C4-2B (cell line): ENCODE results near the gene PPP2R1A.

Experiments
- H3K27ac ChIP-seq: fragments of 450-650 bp; 2 replicates; pipeline ENCODE4 v1.5.1; 2017
- ZFX ChIP-seq: fragments of 450-650 bp; IDR thresholded peaks from 2 replicates; pipeline ENCODE4 v1.6.1; 2017
- TF ChIP-seq, protein P1 (sequence below): fragments of 450-650 bp; conservative IDR thresholded peaks from 2 replicates; pipeline ENCODE4 v1.5.1; 2017; ENCODE audit warnings: mild to moderate bottlenecking

PPP2R1A gene

GRCh38 chr19:52211203-52211602 lies 21.4 kb downstream of the PPP2R1A start:
- TF ChIP-seq, protein P1, sequence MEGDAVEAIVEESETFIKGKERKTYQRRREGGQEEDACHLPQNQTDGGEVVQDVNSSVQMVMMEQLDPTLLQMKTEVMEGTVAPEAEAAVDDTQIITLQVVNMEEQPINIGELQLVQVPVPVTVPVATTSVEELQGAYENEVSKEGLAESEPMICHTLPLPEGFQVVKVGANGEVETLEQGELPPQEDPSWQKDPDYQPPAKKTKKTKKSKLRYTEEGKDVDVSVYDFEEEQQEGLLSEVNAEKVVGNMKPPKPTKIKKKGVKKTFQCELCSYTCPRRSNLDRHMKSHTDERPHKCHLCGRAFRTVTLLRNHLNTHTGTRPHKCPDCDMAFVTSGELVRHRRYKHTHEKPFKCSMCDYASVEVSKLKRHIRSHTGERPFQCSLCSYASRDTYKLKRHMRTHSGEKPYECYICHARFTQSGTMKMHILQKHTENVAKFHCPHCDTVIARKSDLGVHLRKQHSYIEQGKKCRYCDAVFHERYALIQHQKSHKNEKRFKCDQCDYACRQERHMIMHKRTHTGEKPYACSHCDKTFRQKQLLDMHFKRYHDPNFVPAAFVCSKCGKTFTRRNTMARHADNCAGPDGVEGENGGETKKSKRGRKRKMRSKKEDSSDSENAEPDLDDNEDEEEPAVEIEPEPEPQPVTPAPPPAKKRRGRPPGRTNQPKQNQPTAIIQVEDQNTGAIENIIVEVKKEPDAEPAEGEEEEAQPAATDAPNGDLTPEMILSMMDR: no peak
- H3K27ac ChIP-seq: no peak overlapping the region

GRCh38 chr19:52211926-52212571 lies 22.2 kb downstream of the PPP2R1A start:
- H3K27ac ChIP-seq: no peak overlapping the region
- TF ChIP-seq ZFX: no peak
- TF ChIP-seq, protein P1: no peak

DNA sequence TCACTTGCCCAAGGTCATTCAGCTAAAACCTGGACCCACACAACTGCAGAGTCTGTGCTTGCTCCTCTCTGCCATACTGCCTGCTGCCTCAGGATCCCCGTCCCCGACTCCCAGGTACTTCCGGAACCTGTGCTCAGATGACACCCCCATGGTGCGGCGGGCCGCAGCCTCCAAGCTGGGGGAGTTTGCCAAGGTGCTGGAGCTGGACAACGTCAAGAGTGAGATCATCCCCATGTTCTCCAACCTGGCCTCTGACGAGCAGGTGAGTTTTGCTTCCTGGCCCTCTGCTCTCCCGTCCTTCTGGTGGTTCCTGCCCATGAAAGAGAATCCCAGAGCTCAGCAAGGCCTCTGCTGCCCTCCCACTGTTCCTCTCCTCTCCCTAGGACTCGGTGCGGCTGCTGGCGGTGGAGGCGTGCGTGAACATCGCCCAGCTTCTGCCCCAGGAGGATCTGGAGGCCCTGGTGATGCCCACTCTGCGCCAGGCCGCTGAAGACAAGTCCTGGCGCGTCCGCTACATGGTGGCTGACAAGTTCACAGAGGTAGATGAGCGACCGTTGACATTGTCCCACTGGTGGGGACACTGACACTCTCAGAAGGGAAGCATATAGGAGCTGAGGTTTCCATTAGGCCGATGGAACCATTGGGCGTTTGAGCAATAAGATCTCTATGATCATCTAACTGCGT lies 22.9 kb downstream of the PPP2R1A start:
- TF ChIP-seq, protein P1: no peak
- TF ChIP-seq ZFX: no peak
- H3K27ac ChIP-seq: no peak overlapping the region

DNA sequence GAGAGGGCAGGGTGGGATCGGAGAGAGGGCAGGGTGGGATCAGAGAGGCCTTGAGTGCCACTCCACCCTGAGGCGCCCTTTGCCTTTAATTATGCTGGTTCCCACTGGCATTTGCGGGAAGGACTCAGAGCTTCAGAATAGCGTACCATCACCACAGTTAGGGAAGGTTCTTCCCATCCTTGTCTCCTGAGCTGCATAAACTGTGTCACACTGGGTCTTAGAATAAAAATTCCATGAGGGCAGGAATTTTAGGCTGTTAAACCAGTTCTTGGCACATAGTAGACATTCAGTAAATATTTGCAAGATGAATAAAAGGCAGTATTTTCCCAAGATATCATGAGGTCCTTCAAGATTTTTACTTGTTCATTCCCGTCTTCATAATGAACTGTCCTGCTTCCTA lies 24.4 kb downstream of the PPP2R1A start:
- no peak overlapping the region for H3K27ac ChIP-seq
- TF ChIP-seq, protein P1: no peak
- TF ChIP-seq ZFX: no peak

DNA sequence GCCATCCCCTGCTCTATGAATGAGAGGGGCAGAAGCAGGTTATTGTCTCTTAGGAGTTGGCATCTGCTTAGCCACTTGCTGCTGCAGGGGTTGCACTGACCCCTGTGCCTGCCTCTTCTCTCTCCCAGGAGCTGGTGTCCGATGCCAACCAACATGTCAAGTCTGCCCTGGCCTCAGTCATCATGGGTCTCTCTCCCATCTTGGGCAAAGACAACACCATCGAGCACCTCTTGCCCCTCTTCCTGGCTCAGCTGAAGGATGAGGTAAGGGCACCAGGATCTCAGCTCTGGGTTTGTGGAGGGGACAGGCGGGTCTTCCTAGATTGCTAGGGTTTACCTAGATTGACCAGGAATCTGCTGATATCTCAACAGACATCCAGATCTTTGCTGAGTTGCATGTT lies 26.5 kb downstream of the PPP2R1A start:
- TF ChIP-seq ZFX: no peak
- TF ChIP-seq, protein P1: no peak
- H3K27ac ChIP-seq: no peak overlapping the region

DNA sequence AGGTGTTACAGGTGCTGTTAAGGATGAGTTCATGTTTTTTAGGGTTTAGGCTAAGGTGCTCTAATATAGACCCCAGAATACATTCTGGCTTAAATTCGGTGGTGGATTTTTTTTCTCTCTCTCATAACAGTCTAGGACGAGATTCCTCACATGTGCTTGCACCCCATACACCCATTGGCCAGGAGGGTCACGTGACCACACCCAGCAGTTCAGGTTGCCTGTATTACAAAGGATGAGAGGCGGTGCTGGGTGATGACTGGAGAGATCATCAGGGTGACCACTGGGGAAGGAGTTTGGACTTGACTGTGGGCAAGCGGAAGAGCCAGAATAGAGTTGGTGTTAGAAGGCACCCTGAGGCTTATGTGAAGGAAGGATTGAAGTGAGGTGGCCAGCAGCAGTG lies 27.7 kb downstream of the PPP2R1A start:
- TF ChIP-seq, protein P1: no peak
- TF ChIP-seq ZFX: no peak
- H3K27ac ChIP-seq: no peak overlapping the region

- TF ChIP-seq, protein P1: no peak
- no peak for TF ChIP-seq ZFX
- H3K27ac ChIP-seq: no peak overlapping the region
Observed at GRCh38 chr19:52219611-52220010, 29.8 kb downstream of the PPP2R1A start.
